NCI-H1417 (cell line): ENCODE measurements around the gene NR2F1-AS1.
A peak's percentile ranks its signal among the peaks of the same experiment; 100 is the strongest.

Experiments used
- DNase-seq, 3 experiments: peaks; one replicate each; lab custom pipeline; 2025; lab: John Stamatoyannopoulos, UW

Gene NR2F1-AS1

GRCh38 chr5:93580927-93581445 is at the start of gene NR2F1-AS1:
Gene NR2F1-AS1 (minus strand): TSS chr5:93581219.
- DNase-seq, result peak; percentile 57 to 78 (median 74)

- no peak for DNase-seq
These were observed 45.8 kb upstream of the NR2F1-AS1 start for GRCh38 chr5:93626801-93627200.

DNA sequence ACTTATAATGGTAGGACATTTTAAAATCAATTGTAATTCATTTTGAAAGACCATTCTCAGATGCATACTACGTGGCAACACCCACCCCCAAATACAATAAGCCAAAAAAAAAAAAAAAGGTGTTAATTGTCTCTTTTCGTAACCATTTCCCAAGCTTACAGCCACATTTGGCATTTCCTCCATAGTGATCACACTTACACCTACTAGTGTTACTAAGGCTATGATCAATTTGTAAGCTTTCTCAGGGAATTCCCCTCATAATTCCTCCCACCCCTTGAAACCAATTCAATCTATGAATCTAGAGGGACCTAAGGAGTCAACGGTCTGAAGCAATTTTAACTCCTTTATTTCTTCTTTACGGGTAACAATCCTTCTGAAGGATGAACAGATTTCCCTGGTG is 42.1 kb upstream of the NR2F1-AS1 start:
- no peak for DNase-seq

DNA sequence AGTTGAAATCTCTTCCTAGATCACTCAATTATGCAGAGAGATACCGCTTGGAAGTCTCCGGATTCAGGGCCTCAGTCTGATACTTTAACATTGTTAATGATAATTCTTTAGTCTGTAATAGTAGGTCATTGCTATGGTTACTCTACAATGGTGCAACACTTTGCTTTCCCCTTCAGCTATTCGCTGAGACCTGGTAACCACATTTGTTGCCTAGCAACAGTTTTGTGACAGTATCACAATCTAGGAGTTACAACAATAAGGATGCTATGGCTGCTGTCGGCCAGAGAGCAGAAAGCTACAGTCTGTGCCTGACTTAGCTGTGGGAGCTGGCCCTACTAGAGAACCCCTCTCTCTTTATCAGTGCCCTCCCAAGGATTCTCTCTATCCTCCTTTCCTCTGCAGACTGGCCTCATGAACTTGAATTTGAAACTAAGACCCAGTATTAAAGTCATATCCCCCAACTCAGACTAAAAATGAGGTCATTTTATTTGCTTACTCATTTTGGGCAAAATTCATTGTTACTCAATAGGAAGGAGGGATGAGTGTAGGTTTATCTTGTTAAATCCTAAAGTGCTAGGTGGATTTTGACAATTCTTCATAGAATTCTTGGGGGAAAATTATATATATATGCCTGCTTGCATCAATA is 41.3 kb upstream of the NR2F1-AS1 start:
- DNase-seq, result peak; percentile 24 to 84 (median 51)

DNA sequence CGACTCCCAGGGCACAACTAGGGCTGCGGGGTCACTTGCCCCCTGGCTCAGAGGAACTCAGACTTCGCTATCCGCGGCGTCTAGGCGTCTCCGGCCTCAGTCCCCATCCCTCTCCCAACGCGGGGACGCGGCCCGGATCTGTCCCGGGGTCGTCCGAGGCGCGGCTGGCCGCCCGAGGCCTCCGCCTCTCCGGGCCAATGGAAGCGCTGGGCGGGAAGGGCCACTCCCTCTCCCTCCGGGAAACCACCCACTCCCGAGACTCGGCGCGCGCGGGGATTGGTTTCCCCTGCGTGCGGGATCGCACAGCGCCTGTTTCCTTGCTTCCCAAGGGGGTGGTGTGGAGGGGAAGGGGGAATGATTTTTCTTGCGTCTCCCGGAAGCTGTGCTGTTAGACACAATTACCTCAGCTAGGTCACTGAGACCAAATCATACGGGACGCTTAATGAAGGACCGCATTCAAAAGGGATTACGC is 40.3 kb upstream of the NR2F1-AS1 start:
- peak; percentile 85 to 91 (median 87) for DNase-seq

DNA sequence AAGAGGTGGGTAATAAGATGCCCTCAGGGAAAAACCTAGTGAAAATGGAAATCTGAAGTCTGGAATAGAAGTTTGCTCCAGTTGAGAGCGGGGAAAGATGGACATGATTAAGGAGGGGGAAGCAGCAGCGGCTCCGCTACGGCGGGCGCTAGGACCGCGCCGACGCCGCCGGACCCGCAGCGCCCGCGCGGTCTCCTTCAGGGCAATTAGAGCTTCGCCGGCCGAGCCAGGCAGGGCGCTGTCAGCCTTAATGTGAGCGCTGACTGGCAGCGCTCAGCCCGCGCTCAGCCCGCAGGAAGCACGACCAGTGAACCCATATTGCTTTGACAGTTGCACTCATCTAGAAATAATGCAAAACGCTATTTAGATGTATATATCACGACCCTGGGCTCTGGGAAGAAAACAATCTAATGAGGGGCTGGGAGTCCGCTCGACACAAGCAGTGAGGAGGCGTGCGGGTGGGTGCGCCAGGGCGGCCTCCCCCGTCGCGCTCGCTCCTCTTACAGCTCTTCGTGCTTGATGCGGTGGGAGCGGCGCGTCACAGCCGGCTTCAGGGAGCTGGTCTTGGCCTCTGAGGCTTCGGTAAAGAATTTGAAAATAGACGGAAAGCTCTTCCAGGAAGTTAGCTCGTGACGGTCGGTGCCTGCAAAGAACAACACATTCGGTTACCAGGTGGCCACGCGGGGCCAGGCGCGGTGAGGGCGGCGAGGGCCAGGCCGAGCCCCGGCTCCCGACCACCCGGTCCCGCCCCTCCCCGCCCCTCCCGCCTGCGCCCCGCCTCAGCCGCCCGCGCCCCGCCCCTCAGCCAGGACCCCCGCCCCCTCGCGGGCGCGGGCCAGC is 39.7 kb upstream of the NR2F1-AS1 start:
- DNase-seq, result peak; percentile 83 to 87 (median 85)

- DNase-seq, result no peak
These were observed 35.6 kb upstream of the NR2F1-AS1 start for GRCh38 chr5:93616538-93617174.

DNA sequence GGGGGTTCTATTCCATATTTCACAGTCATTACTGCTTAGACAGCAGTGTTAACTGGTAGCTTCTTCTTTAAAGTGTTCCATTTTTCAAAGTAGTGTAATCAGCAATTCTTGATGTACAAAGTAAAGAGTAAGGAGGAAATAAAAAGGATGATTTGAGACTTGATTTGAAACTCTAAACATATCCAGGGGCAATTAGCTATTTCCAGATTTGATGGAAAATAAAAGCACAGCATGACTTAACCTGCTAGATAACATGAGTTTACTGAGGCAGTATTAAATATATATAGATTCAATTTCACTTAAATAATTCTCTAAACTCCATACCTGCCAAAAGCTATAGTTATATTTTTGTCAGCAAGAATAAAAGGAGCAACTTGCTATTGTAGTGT is 31.8 kb upstream of the NR2F1-AS1 start:
- peak in 1 of 3 experiments; percentile 22 for DNase-seq

DNA sequence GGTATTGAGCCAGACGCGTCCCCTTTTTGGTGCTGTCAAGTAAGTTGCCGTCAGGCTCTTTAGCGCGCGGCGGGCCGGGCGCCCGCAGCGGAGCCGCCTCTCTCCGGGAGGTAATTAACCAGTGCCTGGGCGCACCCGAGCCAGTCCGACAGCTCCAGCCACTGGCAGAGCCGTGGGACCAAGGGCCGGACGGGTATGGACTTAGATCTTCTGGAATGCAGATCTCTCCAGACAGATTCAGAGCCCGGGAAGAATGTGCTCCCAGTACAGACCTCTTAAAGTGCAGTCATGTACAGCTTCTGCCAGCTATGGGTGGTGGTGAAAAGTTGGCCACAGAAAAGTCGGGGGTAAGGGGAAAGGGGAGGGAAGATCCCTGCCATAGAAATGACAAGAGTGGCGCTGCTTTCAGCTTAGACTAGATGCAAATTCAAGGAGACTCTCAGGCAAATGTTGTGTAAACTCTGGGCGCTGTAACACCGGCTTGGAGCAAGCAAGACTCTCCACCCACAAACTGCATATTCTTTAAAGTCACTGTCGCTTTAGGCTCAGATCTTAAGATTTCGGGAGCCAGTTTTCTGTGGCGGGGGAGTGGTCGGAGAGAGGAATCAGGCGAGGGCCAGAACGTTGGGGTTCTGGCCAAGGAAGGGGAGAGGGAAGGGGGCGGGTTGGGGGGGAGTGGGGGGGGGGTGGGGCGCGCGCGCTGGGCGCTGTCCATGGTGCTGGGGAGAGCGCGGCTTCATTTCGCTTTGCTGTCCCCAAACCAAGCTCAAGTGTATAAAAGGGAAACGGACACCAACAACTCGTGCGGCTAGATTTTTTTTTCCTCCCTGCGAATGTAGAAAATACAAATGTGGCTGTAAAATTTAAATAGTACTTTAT is 31.2 kb upstream of the NR2F1-AS1 start:
- DNase-seq, result peak in 2 of 3 experiments; percentile 10 to 37

- DNase-seq, result no peak
These were observed 30.4 kb upstream of the NR2F1-AS1 start for GRCh38 chr5:93611273-93611975.

GRCh38 chr5:93610581-93611272 is 29.7 kb upstream of the NR2F1-AS1 start:
- no peak for DNase-seq

GRCh38 chr5:93609762-93610161 is 28.7 kb upstream of the NR2F1-AS1 start:
- no peak for DNase-seq

GRCh38 chr5:93608855-93609254 is 27.8 kb upstream of the NR2F1-AS1 start:
- no peak for DNase-seq

DNA sequence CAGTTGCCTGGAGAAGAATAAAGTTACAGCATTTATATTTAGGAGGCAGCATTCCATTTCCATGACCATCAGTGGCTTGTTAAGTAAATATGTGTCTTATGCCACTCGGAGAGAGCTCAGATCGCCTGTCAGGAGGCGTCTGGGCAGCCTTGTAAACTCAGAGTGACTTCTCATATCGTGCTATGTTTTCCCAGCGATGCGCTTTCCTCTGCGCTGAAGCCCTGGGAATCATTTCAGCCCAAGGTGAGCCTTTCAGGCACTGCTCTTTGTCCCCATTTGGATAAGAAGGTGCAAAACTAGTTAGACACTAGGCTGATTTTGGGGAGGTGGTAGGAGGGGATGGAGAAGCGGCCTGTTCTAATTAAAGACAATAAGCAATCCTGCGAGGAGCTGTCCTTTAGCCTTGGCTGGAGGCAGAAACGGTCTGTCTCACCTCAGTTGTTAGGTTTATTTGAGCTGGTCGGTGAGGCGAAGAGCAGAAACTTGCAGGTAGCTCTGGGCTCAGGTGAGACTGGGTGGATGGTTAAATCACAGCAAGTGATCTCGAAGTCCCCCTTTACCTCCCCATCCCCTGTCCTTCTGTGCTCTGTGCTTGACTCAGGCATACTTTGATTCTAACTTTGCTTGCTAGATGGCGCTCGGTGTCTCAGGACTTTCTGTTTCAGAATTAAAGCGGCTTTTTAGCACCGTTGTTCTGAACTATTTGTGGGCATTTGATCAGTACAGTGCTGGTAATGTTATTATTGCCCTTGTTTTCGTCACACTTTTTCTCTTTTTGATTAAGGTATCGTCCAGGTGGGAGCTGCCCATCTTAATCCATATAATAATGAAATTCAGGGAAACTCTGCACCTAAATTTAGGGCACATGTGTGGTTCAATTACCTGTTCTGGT is 26.6 kb upstream of the NR2F1-AS1 start:
- peak in 2 of 3 experiments; percentile 31 to 37 for DNase-seq

DNA sequence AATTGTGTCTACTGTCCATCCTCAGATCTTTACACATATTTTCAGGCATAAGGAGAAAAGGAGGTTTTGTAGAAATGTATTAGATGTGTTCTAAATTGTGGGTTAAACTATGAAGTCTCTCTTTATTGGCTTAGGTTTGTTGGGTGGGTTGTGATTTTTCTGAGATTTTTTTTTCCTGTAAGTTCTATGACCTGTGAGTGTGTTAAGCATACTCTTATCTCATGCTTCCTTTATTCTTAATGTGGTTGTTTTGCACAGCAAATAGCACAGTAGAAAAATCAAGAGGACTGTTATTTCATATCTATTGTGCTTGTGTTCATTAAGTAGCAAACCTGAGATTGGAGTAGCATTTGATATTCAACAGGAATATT is 25.3 kb upstream of the NR2F1-AS1 start:
- no peak for DNase-seq

DNA sequence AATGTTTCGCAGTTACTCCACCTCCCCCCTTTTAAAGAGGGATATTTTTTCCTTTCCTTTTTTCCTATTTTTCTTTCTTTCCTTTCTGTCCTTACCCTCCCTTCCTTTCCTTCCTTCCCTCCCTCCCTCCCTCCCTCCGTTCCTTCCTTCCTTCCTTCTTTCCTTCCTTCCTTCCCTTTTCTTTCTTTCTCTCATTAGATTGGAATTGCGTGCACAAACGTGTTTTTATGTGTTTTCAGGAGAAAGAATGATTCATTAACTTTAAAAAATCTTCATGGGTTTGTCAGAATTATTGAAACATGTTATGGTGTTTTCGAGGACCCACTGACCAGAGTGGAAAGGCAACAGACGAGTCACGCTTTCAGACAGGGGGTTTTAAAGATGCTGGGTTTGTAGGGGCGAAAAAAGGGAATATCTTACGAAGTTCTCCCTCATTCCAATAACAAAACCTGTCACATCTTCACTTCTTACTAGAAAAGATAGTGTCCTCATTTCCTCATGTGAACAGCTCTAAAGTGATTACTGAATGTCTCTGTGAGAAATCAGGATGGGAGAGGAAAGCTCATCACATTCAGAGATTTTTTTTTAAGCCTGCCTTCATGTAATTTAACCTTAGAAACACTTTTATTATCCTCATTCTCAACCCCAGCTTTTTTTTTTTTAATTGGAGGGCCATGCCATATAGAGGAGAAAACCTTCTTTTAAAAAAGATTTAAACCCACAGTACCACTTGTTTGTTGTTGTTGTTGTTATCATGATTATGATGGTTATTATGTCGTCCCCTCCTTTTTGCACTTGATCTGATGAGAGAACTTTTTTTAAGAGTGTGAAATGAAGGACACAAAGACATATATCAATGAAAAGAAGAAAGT is 23.9 kb upstream of the NR2F1-AS1 start:
- DNase-seq, result no peak

DNA sequence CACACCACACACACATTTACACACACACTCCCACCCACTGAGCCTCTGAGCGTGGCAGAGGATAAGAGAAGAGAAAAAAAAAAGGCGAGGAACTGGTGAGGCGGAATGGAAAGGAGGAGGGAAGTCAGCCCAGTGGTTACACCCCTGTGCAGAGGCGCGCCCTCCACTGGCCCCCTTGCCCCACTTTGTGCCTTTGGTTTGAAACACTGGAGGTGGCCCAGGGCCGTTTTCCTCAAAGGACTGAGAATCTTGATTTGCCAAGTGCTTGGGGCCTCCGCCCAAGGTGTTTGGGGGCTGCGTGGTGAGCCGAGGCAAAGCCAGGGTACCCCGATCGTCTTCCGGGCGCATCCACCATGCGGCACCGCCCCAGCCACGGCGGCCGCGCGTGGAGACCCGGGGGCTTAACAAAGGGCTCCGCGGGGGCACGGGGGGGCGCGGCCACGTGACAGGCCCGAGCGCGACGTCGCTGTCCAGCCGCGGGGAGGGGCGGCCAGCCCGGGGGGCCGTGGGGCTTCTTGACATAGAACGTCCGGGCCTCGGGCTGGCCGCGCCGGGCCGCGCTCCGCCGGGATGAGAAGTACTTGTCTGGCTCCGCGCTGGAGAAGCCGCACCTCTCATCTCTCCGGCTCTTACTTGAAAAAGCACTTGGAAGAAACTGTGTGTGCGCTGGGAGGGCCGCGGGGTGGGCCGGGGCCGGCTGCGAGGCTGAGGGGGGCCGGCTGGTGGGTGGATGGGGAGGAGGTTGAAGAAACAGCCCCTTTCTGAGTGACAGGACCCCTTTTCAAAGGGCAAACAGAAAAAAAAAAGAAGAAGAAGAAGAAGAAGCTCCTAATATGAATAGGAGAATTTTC is 23.0 kb upstream of the NR2F1-AS1 start:
- peak in 1 of 3 experiments; percentile 32 for DNase-seq
